Measurements from ENCODE around the gene RAB40C. TPM values are rescaled to one million over a fixed set of nuclear protein-coding genes. Genes with fewer than 3 reads are reported as not detected.

RAB40C gene
- total RNA-seq, 5 donors from 2014 or later (not counting 1 experiment from before 2014, with no cell fraction given): 14.1 to 28.0 (median 24.4) TPM

- Histone ChIP-seq H3K36me3 (ENCODE audit: control insufficient read depth in 2 of 2, extremely low read depth in 1 of 2, insufficient read depth in 1 of 2, low read length in 1 of 2) (peaks cover 14 to 16% of the 10 kb centered on the region in 2 donors), H3K27me3 (replicated peaks in 1 of 2; ENCODE audit: control insufficient read depth in 2 of 2, extremely low read depth in 1 of 2, insufficient read depth in 2 of 2, low read length in 1 of 2) (peaks cover 0 to 25% of the 10 kb centered on the region in 2 experiments), H3K4me3 (ENCODE audit: control insufficient read depth in 1 of 2, extremely low read depth in 1 of 2, low read length in 1 of 2) (no peak overlapping the region), H3K27ac (ENCODE audit: low read length) (no peak overlapping the region), H3K4me1 (ENCODE audit: control insufficient read depth in 1 of 2, extremely low read depth in 1 of 2, insufficient read depth in 2 of 2, low read length in 2 of 2) (peaks cover 0 to 61% of the 10 kb centered on the region in 2 experiments), H3K9me3 (no peaks in the 10 kb centered on the region)
- peak overlapping the region in 1 of 3 donors; percentile 45 for H3K4me3 Mint-ChIP-seq
- ATAC-seq (replicated peaks in 1 of 4): no peak
- H3K36me3 Mint-ChIP-seq: peaks cover 7% of the 10 kb centered on the region
- CTCF ChIA-PET: no interaction called here
- POLR2A ChIA-PET: no interaction called here
- peaks cover 11 to 35% (median 35%) of the 10 kb centered on the region in 3 donors for H3K4me1 Mint-ChIP-seq
- no peak for DNase-seq
- peaks cover 0 to 6% of the 10 kb centered on the region in 2 donors for H3K27me3 Mint-ChIP-seq
- WGBS (ENCODE audit: insufficient coverage): 79% methylated on average over 43 of the region's 57 CpGs
- H3K9me3 Mint-ChIP-seq: no peaks in the 10 kb centered on the region
- no peak overlapping the region for H3K27ac Mint-ChIP-seq
Observed at GRCh38 chr16:677316-678190, 87.7 kb downstream of the RAB40C start.

GRCh38 chr16:678209-678857, 88.5 kb downstream of the RAB40C start:
- POLR2A ChIA-PET: interaction anchor here in 1 of 2 donors (0.6 kb wide), 1 partner anchor 293 kb away, joined by 4 read pairs; no protein-coding TSS in a partner anchor

More at GRCh38 chr16:678209-678857, 88.5 kb downstream of the RAB40C start:
- H3K27ac Mint-ChIP-seq: no peak overlapping the region
- DNase-seq (no peak), ATAC-seq (replicated peaks in 1 of 4) (no peak)
- WGBS (ENCODE audit: insufficient coverage): 83% methylated on average over 10 of the region's 21 CpGs
- no peak overlapping the region for H3K4me3 ChIP-seq (ENCODE audit: control insufficient read depth in 1 of 2, extremely low read depth in 1 of 2, low read length in 1 of 2)
- H3K27me3 Mint-ChIP-seq: peaks cover 0 to 6% of the 10 kb centered on the region in 2 donors
- peaks cover 0 to 69% of the 10 kb centered on the region in 2 experiments for H3K4me1 ChIP-seq (ENCODE audit: control insufficient read depth in 1 of 2, extremely low read depth in 1 of 2, insufficient read depth in 2 of 2, low read length in 2 of 2)
- H3K27ac ChIP-seq (ENCODE audit: low read length): no peak overlapping the region
- peak overlapping the region in 1 of 3 donors; percentile 77 for H3K4me3 Mint-ChIP-seq
- H3K27me3 ChIP-seq (replicated peaks in 1 of 2; ENCODE audit: control insufficient read depth in 2 of 2, extremely low read depth in 1 of 2, insufficient read depth in 2 of 2, low read length in 1 of 2): peaks cover 0 to 25% of the 10 kb centered on the region in 2 experiments
- CTCF ChIA-PET: no interaction called here
- H3K9me3 Mint-ChIP-seq: no peaks in the 10 kb centered on the region
- H3K36me3 ChIP-seq (ENCODE audit: control insufficient read depth in 2 of 2, extremely low read depth in 1 of 2, insufficient read depth in 1 of 2, low read length in 1 of 2): peaks cover 7 to 20% of the 10 kb centered on the region in 2 donors
- H3K4me1 Mint-ChIP-seq: peaks cover 12 to 41% (median 40%) of the 10 kb centered on the region in 3 donors
- no peaks in the 10 kb centered on the region for H3K9me3 ChIP-seq
- peaks cover 4% of the 10 kb centered on the region for H3K36me3 Mint-ChIP-seq

Other genes starting within 250 kb of the RAB40C start
- 10 to 100 TPM; 38.5 to 58.9 (median 50.4) TPM for gene AXIN1, start 237.3 kb upstream of the RAB40C start, total RNA-seq
- gene MRPL28, start 219.5 kb upstream of the RAB40C start, total RNA-seq: 10 to 100 TPM; 29.3 to 43.8 (median 34.5) TPM
- 100 to 1,000 TPM in 4 of 5 donors, 10 to 100 TPM in 1; 34.9 to 143 (median 122) TPM for gene PGAP6, start 208.1 kb upstream of the RAB40C start, total RNA-seq
- 10 to 100 TPM; 32.5 to 48.4 (median 41.3) TPM for gene NME4, start 192.9 kb upstream of the RAB40C start, total RNA-seq
- gene DECR2, start 188.2 kb upstream of the RAB40C start, total RNA-seq: 10 to 100 TPM; 10.5 to 17.6 (median 11.3) TPM
- gene RAB11FIP3, start 164.4 kb upstream of the RAB40C start, total RNA-seq: 10 to 100 TPM; 36.9 to 49.0 (median 44.1) TPM
- gene CAPN15, start 62.4 kb upstream of the RAB40C start, total RNA-seq: 10 to 100 TPM; 61.7 to 89.0 (median 82.7) TPM
- not detected for gene PRR35, start 29.7 kb upstream of the RAB40C start, total RNA-seq
- 1 to 10 TPM; 1.3 to 5.0 (median 3.6) TPM for gene NHLRC4, start 23.1 kb upstream of the RAB40C start, total RNA-seq
- 10 to 100 TPM; 38.2 to 86.9 (median 63.1) TPM for gene PIGQ, start 20.1 kb upstream of the RAB40C start, total RNA-seq
- gene WFIKKN1, start 40.9 kb downstream of the RAB40C start, total RNA-seq: 1 to 10 TPM in 3 of 5 donors, under 1 TPM in 2; 0.15 to 1.5 (median 1.0) TPM
- gene METTL26, start 46.2 kb downstream of the RAB40C start, total RNA-seq: 10 to 100 TPM; 42.1 to 94.0 (median 87.2) TPM
- gene MCRIP2, start 51.8 kb downstream of the RAB40C start, total RNA-seq: 10 to 100 TPM; 19.1 to 43.0 (median 40.0) TPM
- 10 to 100 TPM; 19.7 to 35.7 (median 23.4) TPM for gene WDR90, start 59.3 kb downstream of the RAB40C start, total RNA-seq
- gene RHOT2, start 78.1 kb downstream of the RAB40C start, total RNA-seq: 100 to 1,000 TPM; 181 to 320 (median 286) TPM
- gene RHBDL1, start 85.6 kb downstream of the RAB40C start, total RNA-seq: 1 to 10 TPM; 2.0 to 3.6 (median 2.5) TPM
- gene STUB1, start 90.3 kb downstream of the RAB40C start, total RNA-seq: 100 to 1,000 TPM in 3 of 5 donors, 10 to 100 TPM in 2; 67.3 to 119 (median 114) TPM
- 10 to 100 TPM; 27.3 to 54.4 (median 49.1) TPM for gene JMJD8, start 94.3 kb downstream of the RAB40C start, total RNA-seq
- gene WDR24, start 100.3 kb downstream of the RAB40C start, total RNA-seq: 10 to 100 TPM; 10.7 to 22.4 (median 18.4) TPM
- gene FBXL16, start 115.7 kb downstream of the RAB40C start, total RNA-seq: 10 to 100 TPM; 16.4 to 65.5 (median 50.2) TPM
- gene METRN, start 125.1 kb downstream of the RAB40C start, total RNA-seq: 10 to 100 TPM in 3 of 5 donors, 1 to 10 TPM in 2; 4.2 to 18.2 (median 12.0) TPM
- gene ANTKMT, start 131.1 kb downstream of the RAB40C start, total RNA-seq: 10 to 100 TPM; 22.9 to 38.8 (median 27.2) TPM
- gene CCDC78, start 136.4 kb downstream of the RAB40C start, total RNA-seq: 10 to 100 TPM in 1 of 5 donors, 1 to 10 TPM in 4; 3.1 to 17.1 (median 8.6) TPM
- 10 to 100 TPM in 4 of 5 donors, 1 to 10 TPM in 1; 9.9 to 50.1 (median 31.6) TPM for gene HAGHL, start 137.0 kb downstream of the RAB40C start, total RNA-seq
- gene CIAO3, start 150.9 kb downstream of the RAB40C start, total RNA-seq: 10 to 100 TPM; 36.2 to 69.1 (median 58.6) TPM
- gene MSLN, start 170.7 kb downstream of the RAB40C start, total RNA-seq: under 1 TPM in 2 of 5 donors, not detected in 3; 0.55 to 0.60 TPM
- gene RPUSD1, start 198.3 kb downstream of the RAB40C start, total RNA-seq: 10 to 100 TPM; 16.0 to 35.3 (median 34.5) TPM
- 10 to 100 TPM; 29.6 to 73.2 (median 49.5) TPM for gene CHTF18, start 198.6 kb downstream of the RAB40C start, total RNA-seq
- not detected for gene GNG13, start 210.7 kb downstream of the RAB40C start, total RNA-seq